Memory B cell (primary cell): Measurements from ENCODE around the gene RIBC2.
"Not testable (repeated sequence)": the region's sequence is repeated elsewhere in the genome, so short reads cannot be mapped to it uniquely, and the experiment has no call there.

ENCODE experiments used
- ATAC-seq: fragments of 150-1000 bp; cut with Tn5 transposase; 2 replicates; pipeline ENCODE4 v1.10.0; 2021; ENCODE audit warnings: low read depth, mild to moderate bottlenecking, moderate library complexity
- DNase-seq, 2 donors: peaks; one replicate each; pipeline ENCODE4 v3.0.0; 2022; ENCODE audit warnings: low spot score in 2 of 2
- H3K27ac Mint-ChIP-seq: one replicate; pipeline ENCODE4 v1.8.0; 2022; ENCODE audit warnings: mild to moderate bottlenecking, moderate library complexity, mixed read lengths
- H3K27me3 Mint-ChIP-seq: one replicate; pipeline ENCODE4 v1.8.0; 2022; ENCODE audit warnings: mixed read lengths
- H3K36me3 Mint-ChIP-seq: one replicate; pipeline ENCODE4 v1.8.0; 2022; ENCODE audit warnings: mild to moderate bottlenecking, mixed read lengths
- H3K4me1 Mint-ChIP-seq: one replicate; pipeline ENCODE4 v1.8.0; 2022; ENCODE audit warnings: mixed read lengths
- H3K4me3 Mint-ChIP-seq: one replicate; pipeline ENCODE4 v1.8.0; 2022; ENCODE audit warnings: mild to moderate bottlenecking, moderate library complexity, mixed read lengths
- H3K9me3 Mint-ChIP-seq: one replicate; pipeline ENCODE4 v1.8.0; 2022; ENCODE audit warnings: mixed read lengths

Gene RIBC2

DNA sequence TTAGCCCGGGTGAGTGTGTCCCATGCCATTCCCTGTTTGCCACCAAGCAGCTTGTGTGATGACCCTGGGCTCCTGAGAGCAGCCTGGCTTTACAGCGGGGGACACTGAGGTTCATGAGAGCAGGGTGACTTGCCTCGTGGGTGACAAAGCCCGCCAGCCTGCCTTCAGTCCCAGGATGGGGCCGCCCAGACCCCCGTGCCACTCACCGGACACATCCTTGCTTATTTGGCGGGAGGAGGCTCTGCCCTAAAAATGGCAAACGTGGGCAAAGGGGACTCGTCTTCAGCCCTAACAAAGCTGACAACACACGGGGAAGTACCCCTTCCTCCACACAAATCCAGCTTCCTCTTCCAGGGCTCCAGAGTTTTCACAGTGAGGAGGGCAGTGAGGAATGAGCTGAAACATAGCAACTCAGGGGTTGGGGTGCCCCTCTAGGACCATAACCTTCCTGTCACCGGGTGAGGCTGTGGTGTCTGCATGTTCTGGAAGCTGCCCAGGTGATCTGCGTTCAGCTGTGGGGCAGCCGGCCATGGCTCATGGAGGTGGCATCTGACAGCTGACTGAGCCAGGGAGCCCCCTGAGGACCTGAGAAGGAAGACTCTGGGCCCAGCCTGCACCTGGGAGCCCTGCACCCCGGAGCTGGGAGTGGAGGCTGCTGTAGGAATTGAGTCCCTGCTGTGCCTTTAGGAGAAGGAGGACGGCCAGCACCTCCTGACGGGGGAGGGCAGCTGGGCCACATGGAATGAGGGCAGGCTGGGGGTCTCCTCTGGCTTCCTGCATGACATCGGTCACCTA is 16.7 kb downstream of the RIBC2 start:
- H3K36me3 Mint-ChIP-seq = peaks cover 2% of the 10 kb centered on the region
- peaks cover 10% of the 10 kb centered on the region for H3K27me3 Mint-ChIP-seq
- H3K4me1 Mint-ChIP-seq = peaks cover 23% of the 10 kb centered on the region
- no peak overlapping the region for H3K4me3 Mint-ChIP-seq
- H3K27ac Mint-ChIP-seq = no peak overlapping the region
- peaks cover 3% of the 10 kb centered on the region for H3K9me3 Mint-ChIP-seq
- ATAC-seq = no peak
- no peak for DNase-seq

DNA sequence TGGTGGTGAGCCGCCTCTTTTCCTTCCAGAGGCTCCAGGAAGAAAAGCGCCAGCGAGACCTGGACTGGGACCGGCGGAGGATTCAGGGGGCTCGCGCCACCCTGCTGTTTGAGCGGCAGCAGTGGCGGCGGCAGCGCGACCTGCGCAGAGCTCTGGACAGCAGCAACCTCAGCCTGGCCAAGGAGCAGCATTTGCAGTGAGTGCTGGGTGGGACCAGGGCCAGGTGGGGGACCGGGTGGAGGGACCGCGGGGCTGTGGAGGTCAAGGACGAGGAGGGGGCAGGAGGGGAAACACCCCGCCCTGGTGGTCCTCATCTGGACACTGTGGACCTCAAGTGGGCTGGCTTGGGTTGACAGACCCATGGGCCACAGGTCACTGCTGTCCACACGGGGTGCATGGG is 17.4 kb downstream of the RIBC2 start:
- Mint-ChIP-seq H3K27me3 (peaks cover 10% of the 10 kb centered on the region), H3K4me1 (peaks cover 30% of the 10 kb centered on the region), H3K27ac (no peak overlapping the region), H3K4me3 (no peak overlapping the region), H3K9me3 (peaks cover 3% of the 10 kb centered on the region), H3K36me3 (peaks cover 2% of the 10 kb centered on the region)
- DNase-seq (no peak), ATAC-seq (no peak)

DNA sequence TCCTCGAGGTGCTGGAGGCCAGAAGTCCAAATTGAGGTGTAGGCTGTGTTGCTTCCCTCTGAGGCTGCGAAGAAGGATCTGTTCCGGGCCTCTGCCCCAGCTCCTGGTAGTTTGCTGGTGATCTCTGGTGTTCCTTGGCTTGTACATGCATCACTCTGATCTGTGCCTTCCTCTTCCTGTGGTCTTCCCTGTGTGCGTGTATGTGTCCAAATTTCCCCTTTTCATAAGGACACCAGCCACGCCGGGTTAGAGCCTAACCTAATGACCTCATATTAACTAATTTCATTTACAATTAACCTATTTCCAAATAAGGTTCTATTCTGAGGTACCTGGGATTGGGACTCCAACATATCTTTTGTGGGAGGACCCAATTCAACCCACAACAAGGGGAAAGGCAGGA is 21.5 kb downstream of the RIBC2 start:
- Mint-ChIP-seq H3K4me1 (peaks cover 13% of the 10 kb centered on the region), H3K9me3 (no peaks in the 10 kb centered on the region), H3K27me3 (peaks cover 1% of the 10 kb centered on the region), H3K4me3 (no peak overlapping the region), H3K27ac (no peak overlapping the region), H3K36me3 (no peaks in the 10 kb centered on the region)
- DNase-seq (no peak), ATAC-seq (no peak)

DNA sequence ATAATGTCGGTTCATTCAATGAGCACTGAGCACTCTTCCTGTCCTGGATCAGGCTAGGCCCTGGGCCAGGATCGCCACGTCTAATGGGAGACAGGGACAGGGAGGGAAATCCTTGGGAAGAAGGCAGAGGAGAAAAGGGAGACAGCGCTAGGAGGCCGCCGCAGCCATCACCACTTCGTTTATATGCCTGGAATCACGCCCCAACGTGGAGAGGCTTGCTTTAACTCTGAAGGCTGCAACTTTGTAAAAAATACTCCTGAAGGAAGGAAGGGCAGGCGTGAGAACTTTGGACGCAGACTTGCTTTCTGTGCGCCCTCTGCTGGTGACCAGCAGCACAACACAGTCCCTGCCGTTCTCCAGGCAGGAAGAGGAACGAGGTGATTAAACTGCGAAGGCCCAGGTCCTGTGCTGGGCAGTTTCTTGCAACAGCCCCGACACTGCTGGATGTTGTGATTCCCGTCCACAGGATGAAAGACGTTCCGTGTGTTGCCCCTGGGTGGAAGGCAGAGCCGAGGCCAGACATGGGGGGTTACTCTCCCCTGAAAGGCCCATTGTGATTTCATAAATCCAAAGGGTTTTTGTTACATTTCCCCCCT is 22.1 kb downstream of the RIBC2 start:
- Mint-ChIP-seq H3K27ac (no peak overlapping the region), H3K9me3 (no peaks in the 10 kb centered on the region), H3K27me3 (peaks cover 1% of the 10 kb centered on the region), H3K4me3 (no peak overlapping the region), H3K4me1 (peaks cover 13% of the 10 kb centered on the region), H3K36me3 (no peaks in the 10 kb centered on the region)
- DNase-seq (peak; percentile 73 to 79), ATAC-seq (peak; percentile 90)

DNA sequence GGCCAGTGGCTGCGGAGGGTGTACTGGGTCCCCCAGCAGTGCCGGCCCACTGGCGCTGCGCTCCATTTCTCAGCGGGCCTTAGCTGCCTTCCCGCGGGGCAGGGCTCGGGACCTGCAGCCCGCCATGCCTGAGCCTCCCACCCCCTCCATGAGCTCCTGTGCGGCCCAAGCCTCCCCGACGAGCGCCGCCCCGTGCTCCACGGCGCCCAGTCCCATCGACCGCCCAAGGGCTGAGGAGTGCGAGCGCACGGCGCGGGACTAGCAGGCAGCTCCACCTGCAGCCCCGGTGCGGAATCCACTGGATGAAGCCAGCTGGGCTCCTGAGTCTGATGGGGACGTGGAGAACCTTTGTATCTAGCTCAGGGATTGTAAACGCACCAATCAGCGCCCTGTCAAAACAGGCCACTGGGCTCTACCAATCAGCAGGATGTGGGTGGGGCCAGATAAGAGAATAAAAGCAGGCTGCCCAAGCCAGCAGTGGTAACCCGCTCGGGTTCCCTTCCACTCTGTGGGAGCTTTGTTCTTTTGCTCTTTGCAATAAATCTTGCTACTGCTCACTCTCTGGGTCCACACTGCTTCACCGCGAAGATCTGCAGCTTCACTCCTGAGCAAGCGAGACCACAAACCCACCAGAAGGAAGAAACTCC is 23.5 kb downstream of the RIBC2 start:
- not testable (repeated sequence) for H3K27ac Mint-ChIP-seq, ATAC-seq, H3K36me3 Mint-ChIP-seq, H3K9me3 Mint-ChIP-seq, H3K27me3 Mint-ChIP-seq
- H3K4me1 Mint-ChIP-seq = peaks cover 17% of the 10 kb centered on the region
- peak in 1 of 2 donors; percentile 17 for DNase-seq
- peak overlapping the region; percentile 17 for H3K4me3 Mint-ChIP-seq

DNA sequence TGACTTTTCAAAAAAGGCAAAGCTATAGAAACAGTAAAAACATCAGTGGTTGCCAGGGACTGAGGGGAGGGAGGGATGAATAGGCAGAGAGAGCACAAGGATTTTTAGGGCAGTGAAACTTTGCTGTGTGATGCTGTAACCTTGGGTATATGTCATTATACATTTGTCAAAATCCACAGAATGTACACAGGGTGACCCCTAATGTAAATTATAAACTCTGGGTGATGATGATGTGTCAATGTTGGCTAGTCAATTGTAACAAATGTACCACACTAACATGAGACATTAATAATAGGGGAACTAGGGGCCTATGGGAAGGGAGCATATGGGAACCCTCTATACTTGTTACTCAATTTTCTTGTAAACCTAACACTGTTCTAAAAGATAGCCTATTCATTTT is 24.8 kb downstream of the RIBC2 start:
- H3K9me3 Mint-ChIP-seq = no peaks in the 10 kb centered on the region
- no peak overlapping the region for H3K4me3 Mint-ChIP-seq
- peaks cover 14% of the 10 kb centered on the region for H3K4me1 Mint-ChIP-seq
- H3K27me3 Mint-ChIP-seq = peaks cover 6% of the 10 kb centered on the region
- no peak for DNase-seq
- H3K27ac Mint-ChIP-seq = no peak overlapping the region
- H3K36me3 Mint-ChIP-seq = no peaks in the 10 kb centered on the region
- no peak for ATAC-seq

DNA sequence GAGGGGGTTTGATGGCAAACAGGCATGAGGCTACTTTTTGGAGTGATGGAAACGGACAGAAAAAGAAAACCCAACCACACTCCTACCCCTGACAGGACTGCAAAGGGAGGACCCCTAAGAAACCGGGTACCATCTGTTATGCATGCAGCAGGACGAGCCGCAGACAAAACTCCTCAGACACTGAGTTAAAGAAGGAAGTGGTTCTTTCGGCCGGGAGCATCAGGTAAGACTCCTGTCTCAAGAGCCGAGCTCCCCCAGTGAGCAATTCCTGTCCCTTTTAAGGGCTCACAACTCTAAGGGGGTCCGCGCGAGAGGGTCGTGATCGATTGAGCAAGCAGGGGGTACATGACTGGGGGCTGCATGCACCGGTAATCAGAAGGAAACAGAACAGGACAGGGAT is 27.2 kb downstream of the RIBC2 start:
- H3K27ac Mint-ChIP-seq, H3K4me1 Mint-ChIP-seq, DNase-seq, H3K36me3 Mint-ChIP-seq, H3K9me3 Mint-ChIP-seq, H3K27me3 Mint-ChIP-seq, ATAC-seq: not testable (repeated sequence)
- peak overlapping the region; percentile 9 for H3K4me3 Mint-ChIP-seq

DNA sequence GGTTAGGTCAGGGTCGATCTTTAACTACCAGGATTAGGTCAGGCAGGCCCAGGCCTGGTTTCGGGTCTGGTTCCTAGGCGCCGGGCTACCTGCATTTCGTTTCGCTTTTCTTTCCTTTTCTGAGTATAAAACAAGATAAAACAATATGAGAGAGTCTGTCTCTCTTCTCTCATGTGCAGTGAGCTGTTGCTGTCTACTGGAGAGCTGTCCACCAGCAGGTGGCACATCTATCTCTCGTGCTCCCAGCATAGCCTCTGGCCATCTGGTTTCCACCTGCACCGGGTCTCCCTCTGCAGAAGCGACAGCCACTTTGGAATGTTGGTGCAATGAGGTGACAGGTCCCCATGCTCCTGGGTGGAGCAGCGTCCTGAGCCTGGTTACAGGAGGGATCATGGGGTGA is 27.6 kb downstream of the RIBC2 start:
- peak in 1 of 2 donors; percentile 11 for DNase-seq
- peaks cover 7% of the 10 kb centered on the region for H3K4me1 Mint-ChIP-seq

DNA sequence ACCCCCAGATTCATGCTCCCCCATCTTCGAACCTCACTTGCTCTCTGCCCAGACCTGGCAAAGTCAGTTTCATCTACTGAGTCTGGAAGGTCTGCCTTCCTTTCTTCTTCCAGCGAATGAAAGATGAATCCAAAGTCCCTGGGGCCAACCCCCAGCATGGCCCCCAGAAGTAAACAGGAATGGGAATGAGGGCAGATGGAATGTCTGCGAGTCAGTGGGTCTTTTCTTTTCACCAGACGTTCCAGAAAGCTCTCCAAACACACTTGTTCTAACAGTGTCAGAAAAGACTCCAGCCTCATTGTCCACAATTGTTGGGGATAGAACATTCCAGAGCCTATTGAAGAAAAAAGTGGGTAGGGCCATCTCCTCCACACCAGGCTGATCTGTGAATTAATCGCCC is 28.6 kb downstream of the RIBC2 start:
- no peak for DNase-seq
- Mint-ChIP-seq H3K36me3 (no peaks in the 10 kb centered on the region), H3K27ac (no peak overlapping the region), H3K4me3 (no peak overlapping the region), H3K4me1 (peaks cover 7% of the 10 kb centered on the region), H3K9me3 (no peaks in the 10 kb centered on the region), H3K27me3 (peaks cover 9% of the 10 kb centered on the region)
- no peak for ATAC-seq

More for the DNA sequence above, 27.6 kb downstream of the RIBC2 start:
- no peak overlapping the region for H3K27ac Mint-ChIP-seq
- peak; percentile 70 for ATAC-seq
- no peaks in the 10 kb centered on the region for H3K36me3 Mint-ChIP-seq
- peak overlapping the region; percentile 2 for H3K4me3 Mint-ChIP-seq
- H3K9me3 Mint-ChIP-seq = no peaks in the 10 kb centered on the region
- H3K27me3 Mint-ChIP-seq = peaks cover 9% of the 10 kb centered on the region

DNA sequence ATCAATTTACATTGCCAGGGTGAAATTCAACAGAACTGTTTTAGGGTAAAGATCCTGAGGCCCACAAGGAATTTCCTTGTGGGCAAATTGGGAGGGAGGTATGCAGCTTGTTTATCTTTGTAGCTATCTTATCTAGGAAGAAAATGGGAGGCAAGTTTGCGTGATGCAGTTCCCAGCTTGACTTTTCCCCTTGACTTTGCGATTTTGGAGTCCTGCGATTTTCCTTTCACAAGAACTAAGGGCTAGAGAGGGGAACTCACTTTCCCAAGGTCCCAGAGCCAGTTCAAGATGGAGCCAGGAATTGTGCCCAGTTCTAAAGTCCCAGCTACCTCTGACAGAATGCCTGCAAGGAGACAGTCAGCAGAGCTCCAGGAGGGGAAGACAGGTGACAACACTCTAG is 30.7 kb downstream of the RIBC2 start:
- peaks cover 8% of the 10 kb centered on the region for H3K27me3 Mint-ChIP-seq
- no peak overlapping the region for H3K4me3 Mint-ChIP-seq
- no peaks in the 10 kb centered on the region for H3K36me3 Mint-ChIP-seq
- no peak for ATAC-seq
- no peak overlapping the region for H3K27ac Mint-ChIP-seq
- no peaks in the 10 kb centered on the region for H3K9me3 Mint-ChIP-seq
- DNase-seq = no peak
- peaks cover 7% of the 10 kb centered on the region for H3K4me1 Mint-ChIP-seq

DNA sequence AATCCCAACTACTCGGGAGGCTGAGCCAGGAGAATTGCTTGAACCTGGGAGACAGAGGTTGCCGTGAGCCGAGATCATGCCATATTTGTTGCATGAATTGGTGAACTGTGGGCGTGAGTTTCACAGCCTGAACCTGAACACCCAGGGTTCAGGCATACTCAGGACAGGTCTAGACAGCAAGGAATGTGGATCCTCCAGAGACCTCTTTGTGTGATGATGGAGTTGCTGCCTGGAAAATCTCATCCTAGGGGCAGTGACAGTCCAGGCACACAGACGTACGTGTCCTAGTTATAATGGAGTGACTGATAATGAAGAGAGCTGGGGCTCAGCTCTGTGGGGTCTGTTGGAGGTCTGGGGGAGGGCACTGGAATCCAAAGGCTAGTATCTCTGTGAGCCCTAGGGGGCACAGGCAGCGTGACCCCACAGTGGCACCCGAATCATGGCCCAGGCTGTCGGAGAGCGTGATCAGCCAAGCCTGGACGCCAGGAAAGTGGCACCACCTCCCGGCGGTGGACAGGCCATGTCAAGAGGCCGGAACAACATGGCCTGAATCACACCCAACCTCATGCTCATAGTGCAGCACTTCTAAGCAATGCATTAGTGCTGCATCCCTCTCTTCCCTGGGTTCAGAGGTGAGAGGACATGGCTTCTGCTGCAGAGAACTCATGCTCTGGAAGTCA is 31.7 kb downstream of the RIBC2 start:
- H3K4me1 Mint-ChIP-seq = peaks cover 7% of the 10 kb centered on the region
- no peak overlapping the region for H3K4me3 Mint-ChIP-seq
- ATAC-seq = no peak
- DNase-seq = no peak
- peaks cover 8% of the 10 kb centered on the region for H3K27me3 Mint-ChIP-seq
- H3K36me3 Mint-ChIP-seq = no peaks in the 10 kb centered on the region
- no peak overlapping the region for H3K27ac Mint-ChIP-seq
- no peaks in the 10 kb centered on the region for H3K9me3 Mint-ChIP-seq

DNA sequence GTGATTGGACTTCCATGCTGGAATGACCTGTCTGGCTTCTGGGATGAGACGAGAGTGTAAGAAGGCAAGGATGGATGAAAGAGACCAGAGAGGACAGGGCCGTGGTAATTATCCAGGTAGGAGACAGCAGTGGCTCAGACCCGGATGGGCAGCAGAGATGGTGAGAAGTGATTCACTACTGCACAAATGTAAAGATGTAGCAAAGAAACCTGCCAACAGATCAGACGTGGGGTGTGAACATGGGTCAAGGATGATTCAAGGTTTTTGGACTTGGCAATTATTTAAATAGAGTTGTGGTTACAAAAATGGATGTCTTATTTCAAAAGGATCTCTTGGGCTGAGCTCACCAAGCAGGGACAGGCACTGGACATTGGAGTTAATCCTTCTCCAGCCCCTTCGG is 32.7 kb downstream of the RIBC2 start:
- ATAC-seq (no peak), DNase-seq (no peak)
- no peaks in the 10 kb centered on the region for H3K36me3 Mint-ChIP-seq
- no peak overlapping the region for H3K4me3 Mint-ChIP-seq
- H3K9me3 Mint-ChIP-seq = no peaks in the 10 kb centered on the region
- peaks cover 1% of the 10 kb centered on the region for H3K4me1 Mint-ChIP-seq
- H3K27me3 Mint-ChIP-seq = peaks cover 7% of the 10 kb centered on the region
- H3K27ac Mint-ChIP-seq = no peak overlapping the region

DNA sequence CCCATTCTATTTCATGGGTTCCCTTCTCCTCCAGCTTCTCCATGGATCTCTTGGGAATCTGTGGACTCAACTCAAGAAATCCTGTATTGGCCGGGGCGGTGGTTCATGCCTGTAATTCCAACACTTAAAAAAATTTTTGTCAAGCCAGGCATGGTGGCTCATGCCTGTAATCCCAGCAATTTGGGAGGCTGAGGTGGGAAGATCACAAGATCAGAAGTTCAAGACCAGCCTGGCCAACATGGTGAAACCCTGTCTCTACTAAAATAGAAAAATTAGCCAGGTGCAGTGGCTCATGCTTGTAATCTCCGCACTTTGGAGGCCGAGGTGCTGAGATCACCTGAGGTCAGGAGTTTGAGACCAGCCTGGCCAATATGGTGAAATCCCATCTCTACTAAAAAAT is 34.1 kb downstream of the RIBC2 start:
- not testable (repeated sequence) for H3K4me3 Mint-ChIP-seq, H3K36me3 Mint-ChIP-seq, DNase-seq, ATAC-seq, H3K27me3 Mint-ChIP-seq, H3K4me1 Mint-ChIP-seq, H3K27ac Mint-ChIP-seq, H3K9me3 Mint-ChIP-seq

DNA sequence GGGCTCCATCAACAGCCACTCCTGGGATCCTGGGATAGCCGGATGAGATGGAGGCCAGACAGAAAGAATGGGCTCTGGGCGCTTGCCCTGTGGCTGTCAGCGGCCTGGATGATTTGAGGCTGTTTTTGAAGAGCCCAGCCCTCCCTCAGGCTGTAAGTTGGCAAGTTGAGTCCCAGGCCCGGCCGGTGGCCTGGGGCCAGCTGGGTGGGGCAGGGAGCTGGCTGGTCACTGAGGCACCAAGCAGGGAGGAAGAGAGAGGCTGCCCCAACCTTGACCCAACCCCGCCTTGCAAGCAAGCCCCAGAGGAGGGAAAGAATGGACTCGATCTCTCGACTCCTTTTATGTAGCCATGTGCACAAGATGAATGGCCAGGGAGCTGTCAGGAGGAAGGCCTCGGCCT is 34.9 kb downstream of the RIBC2 start:
- ATAC-seq = no peak
- Mint-ChIP-seq H3K4me1 (no peaks in the 10 kb centered on the region), H3K9me3 (no peaks in the 10 kb centered on the region), H3K36me3 (no peaks in the 10 kb centered on the region), H3K27ac (no peak overlapping the region), H3K4me3 (no peak overlapping the region), H3K27me3 (peaks cover 6% of the 10 kb centered on the region)
- DNase-seq = no peak
